ENCODE data around the gene RARRES2.
"Not testable (repeated sequence)": the region's sequence is repeated elsewhere in the genome, so short reads cannot be mapped to it uniquely, and the experiment has no call there.

Gene RARRES2

DNA sequence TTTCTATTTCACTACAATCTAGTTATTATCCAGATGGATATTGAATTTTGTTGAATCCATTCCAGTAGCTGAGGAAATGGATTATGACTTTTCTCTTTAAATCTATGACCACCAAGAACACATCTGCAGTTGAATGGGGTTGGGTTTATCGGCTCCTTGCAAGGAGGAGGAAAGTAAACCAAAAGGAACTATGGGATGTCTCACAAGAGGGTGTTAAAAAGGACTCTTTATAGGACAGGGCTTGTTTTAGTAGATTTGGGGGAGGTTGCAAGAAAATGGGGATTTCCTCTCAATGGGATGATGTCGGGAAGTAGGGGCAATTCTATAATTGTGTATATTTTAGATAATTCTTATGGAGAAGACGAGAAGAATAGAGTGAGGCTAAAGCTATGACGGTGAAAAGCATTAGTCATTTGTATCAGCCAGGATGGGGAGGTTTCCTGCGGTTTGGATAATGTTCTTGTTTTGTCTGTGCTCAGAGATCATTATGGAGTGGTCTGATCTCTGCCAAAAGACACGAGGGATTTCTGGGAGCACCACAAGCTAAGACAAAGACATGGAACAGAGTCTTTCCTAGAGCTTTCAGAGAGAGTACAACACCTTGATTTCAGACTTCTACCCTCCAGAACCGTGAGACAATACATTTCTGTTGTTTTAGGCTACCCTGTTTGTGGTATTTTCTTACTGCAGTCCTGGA, 23.5 kb downstream of the RARRES2 start:
- DNase-seq (ENCODE audit: low read depth in 2 of 2), result no peak

DNA sequence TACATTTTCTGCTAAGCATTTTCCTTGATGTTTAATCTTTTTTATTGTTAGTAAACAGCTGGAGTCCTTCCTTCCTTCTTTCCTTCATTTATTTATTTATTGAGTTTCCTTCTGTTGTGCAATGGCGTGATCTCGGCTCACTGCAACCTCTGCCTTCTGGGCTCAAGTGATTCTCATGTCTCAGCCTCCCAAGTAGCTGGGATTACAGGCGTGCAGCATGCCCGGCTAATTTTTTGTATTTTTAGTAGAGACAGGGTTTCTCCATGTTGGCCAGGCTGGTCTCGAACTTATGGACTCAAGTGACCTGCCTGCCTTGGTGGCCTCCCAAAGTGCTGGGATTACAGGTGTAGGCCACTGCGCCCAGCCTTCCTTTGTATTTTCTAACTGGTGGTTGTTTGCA, 24.4 kb downstream of the RARRES2 start:
- not testable (repeated sequence) for DNase-seq (ENCODE audit: low read depth in 2 of 2)

DNA sequence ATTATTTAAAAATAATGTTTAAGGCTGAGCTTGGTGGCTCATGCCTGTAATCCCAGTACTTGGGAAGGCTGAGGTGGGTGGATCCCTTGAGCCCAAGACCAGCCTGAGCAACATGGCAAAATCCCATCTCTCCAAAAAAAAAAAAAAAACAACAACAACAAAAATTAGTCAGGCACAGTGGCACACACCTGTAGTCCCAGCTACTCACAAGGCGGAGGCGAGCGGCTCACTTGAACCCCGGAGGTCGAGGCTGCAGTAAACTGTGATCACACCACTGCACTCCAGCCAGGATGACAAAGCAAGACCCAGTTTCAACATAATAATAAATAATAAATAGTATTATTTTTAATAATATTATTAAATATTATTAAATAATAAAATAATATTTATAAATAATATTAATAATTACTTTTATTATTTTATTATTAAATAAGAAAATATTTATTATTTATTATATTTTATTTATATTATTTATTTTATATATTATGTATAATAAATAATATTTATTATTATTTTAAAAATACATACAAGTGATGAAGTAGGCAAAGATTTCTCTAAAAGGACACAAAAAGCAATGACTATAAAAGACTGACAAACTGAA, 26.7 kb downstream of the RARRES2 start:
- DNase-seq (ENCODE audit: low read depth in 2 of 2), result no peak

DNA sequence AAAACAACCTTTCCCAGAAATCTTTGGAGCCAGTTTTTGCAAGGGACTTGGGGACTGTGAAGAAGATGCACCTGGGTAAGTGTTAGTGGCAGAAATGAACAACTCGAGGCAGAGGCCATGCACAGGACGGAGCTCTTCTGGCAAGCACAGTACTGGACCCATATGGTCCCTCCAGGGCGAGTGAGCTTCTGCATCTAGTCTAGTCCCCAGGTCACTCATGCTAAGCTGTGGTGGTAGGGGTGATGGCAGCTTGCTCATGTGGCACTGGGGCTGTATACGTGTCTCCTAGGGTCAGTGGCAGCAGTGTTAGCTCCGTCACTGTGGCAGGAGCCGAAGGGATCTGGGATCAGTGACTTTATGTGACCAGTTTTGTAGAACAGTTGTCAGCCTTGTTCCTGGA, 27.6 kb downstream of the RARRES2 start:
- DNase-seq (ENCODE audit: low read depth in 2 of 2), result no peak

DNA sequence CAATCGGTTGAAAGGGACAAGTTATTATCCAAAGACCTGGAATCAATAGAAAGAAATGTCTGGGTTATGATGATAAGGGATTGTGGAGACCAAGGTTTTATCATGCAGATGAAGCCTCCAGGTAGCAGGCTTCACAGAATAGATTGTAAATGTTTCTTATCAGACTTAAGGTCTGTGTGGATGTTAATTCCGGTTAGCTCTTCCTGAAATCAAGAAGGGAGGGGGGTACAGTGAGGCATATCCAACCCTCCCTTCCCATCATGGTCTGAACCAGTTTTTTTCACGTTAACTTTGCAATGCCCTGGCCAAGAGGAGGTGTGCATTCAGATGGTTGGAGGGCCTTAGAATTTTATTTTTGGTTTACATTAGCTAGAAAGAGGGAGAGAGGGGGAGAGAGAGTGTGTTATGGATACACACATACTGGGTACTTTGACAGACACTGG, 28.0 kb downstream of the RARRES2 start:
- DNase-seq (ENCODE audit: low read depth in 2 of 2), result no peak

DNA sequence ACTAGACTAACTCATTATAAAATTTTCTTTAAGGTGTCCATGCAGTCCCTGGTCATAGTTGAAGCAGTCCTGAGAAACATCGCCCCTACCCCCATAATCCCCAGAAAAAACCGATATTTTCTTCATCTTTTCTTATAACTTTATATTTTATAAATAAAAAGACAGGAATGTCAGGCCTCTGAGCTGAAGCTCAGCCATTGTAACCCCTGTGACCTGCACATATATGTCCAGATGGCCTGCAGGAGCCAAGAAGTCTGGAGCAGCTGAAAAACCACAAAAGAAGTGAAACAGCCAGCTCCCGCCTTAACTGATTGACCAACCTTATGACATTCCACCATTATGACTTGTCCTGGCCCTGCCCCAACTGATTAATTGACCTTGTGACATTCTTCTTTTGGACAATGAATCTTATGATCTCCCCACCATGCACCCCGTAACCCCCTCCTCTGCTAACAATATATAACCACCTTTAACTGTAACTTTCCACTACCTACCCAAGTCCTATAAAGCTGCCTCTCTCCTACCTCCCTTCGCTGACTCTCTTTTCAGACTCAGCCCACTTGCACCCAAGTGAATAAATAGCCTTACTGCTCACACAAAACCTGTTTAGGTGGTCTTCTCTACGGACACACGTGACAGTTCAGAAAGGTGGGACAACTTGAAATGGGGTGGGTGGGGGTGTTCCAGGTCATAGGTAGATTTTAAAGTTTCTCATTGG, 28.6 kb downstream of the RARRES2 start:
- DNase-seq (ENCODE audit: low read depth in 2 of 2), result not testable (repeated sequence)

DNA sequence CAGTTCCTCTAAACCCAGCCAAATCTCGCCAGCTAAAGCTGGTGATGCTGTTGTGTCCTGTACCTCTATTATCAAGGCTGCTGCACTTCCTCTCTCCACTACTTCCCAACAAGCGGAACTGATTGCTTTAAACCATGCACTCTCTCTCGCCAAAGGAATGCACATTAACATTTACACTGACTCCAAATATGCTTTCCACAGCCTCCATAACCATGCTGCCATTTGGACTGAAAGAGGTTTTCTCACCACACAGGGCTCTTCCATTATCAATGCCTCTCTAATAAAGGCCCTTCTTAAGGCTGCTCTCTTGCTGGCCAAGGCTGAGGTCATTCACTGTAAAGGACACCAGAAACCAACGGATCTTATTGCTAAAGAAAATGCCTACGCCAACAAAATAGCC, 29.7 kb downstream of the RARRES2 start:
- no peak for DNase-seq (ENCODE audit: low read depth in 2 of 2)

DNA sequence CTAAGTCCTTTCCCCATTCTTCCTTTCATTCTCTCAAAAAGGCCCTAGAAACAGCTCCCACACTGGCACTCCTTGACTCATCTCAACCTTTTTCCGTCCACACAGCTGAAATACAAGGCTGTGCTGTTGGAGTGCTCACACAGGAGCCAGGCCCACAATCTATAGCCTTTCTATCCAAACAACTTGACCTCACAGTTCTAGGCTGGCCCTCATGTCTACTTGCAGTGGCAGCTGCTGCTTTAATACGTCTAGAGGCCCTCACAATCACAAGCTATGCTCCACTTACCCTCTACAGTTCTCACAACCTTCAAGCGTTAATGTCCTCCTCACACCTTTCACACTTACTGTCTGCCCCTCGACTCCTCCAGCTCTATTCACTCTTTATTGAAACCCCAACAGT, 30.3 kb downstream of the RARRES2 start:
- DNase-seq (ENCODE audit: low read depth in 2 of 2), result no peak

DNA sequence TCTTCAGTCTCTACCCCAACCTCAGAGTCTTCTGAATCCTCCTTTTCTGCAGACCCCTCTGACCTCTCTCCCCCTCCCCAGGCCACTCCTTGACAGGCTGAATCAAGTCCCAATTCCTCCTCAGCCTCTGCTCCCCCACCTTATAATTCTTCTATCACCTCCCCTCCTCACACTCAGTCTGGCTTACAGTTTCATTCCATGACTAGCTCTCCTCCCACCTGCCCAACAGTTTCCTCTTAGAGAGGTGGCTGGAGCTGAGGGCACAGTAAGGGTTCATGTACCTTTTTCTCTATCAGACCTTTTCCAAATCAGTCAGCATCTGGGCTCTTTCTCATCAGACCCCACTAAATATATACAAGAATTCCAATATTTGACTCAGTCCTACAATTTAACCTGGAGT, 32.9 kb downstream of the RARRES2 start:
- DNase-seq (ENCODE audit: low read depth in 2 of 2), result no peak

DNA sequence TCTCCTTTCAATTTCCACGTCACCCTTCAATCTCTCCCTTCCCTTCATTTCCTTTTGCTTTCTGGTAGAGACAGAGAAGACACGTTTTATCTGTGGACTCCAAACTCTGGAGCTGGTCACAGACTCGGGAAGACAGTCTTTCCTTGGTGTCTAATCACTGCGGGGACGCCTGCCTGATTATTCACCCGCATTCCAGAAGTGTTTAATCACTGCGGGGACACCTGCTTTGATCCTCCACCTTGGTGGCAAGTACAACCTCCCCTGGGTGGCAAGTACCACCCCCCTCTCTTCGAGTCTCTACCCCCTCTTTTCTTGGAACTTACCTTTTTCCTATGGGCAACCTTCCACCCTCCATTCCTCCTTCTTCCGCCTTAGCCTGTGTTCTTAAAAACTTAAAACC, 33.5 kb downstream of the RARRES2 start:
- no peak for DNase-seq (ENCODE audit: low read depth in 2 of 2)

DNA sequence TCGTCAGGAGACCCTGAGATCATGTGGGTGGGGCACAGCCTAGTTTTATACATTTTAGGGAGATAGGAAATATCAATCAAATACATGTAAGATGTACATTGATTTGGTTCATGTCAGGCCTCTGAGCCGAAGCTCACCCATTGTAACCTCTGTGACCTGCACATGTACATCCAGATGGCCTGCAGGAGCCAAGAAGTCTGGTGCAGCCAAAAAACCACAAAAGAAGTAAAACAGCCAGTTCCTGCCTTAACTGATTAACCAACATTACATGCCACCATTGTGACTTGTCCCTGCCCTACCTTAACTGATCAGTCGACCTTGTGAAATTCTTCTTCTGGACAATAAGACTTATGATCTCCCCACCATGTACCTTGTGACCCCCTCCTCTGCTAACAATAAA, 34.3 kb downstream of the RARRES2 start:
- no peak for DNase-seq (ENCODE audit: low read depth in 2 of 2)

DNA sequence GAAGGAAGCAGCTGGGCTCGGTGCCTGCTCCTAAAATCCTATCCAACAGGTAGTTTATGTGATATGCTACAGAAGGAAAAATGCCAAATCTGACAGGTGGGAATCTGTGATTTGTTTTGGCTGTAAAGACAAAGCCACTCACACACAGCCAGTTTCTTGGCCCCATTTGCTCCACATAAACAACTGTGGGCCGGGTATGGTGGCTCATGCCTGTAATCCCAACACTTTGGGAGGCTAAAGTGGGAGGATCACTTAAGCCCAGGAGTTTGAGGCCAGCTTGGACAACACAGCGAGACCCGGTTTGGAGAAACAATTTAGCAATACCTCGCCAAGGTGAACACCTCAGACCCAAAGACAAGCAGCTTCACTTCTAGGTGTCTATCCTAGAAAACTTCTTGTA, 35.1 kb downstream of the RARRES2 start:
- DNase-seq (ENCODE audit: low read depth in 2 of 2), result not testable (repeated sequence)

DNA sequence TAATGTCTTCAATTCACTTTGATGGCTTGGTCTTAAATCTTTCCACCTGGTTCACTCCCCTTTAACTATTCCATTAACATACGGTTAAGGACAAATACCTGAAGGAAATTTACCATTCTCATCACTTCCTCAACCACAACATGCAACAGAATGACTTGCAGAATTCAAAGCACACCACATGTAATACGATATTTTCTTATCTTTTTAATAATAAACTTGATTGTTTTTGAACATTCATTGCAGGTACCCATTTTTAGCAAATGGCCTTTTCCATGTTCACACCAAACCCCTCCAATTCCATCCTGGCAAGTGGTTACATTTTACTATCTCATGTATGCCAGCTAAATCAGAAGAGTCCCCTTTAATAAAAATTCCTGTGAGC, 35.5 kb downstream of the RARRES2 start:
- not testable (repeated sequence) for DNase-seq (ENCODE audit: low read depth in 2 of 2)

DNA sequence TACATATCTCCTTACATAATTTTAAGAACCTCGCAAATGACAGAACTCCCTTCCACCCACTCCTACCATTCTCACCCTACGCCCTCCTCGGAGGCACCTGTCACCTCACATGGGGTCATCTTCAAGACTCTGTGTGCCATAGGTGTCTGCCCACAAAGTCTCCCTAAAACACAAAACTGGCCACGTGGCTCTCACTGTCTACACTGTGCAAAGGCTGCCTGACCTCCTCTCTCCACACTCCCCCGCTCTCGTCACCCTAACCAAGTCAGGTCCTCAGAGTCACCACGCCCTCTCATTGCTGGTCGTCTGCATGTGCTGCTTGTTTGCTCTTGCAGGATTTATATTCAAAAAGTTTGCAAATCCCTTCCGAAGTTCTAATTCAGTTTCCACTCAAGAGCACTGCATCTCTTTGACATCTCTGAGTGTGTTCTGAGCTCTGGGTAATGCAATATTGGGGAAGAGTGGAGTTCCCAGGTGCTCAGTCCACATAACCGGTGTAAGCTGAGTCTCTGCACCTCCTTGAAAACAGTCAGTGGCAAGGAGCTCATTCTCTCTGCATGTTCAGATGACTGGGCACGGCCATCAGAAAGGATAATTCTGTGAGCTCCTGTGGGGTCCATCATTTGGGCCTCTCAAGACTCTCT, 36.0 kb downstream of the RARRES2 start:
- DNase-seq (ENCODE audit: low read depth in 2 of 2), result not testable (repeated sequence)

DNA sequence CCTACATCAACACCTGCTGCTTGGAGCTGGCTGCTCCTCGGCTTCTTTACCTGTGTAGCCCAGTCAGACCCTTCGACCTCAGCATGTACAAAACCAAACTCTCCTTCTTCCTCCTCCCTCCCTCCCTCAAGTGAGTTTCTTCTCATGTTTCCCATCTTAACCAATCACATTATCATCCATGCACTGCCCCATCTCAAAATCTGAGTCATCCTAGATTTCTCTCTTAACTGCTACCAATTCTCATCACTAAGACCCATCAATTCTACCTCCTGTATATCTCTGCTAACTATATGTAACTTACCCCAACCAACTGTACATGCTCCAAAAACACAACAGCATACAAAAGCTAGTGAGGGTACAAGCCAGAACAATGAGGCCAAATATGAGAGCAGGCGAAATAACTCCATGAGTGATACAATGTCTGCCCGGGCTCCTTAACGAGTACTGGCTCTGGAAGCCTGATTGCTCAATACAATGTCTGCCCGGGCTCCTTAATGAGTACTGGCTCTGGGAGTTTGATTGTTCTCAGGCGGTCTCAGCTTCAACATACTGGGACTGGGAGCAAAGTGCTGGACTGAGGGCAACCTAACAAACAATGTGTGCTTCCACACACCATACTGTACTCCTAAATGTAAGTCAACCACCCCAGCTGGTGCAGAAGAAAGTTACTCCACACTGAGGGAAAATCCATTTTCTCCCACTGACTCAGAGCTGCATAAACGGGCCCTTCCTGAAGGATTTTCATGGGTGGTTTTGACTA, 36.8 kb downstream of the RARRES2 start:
- DNase-seq (ENCODE audit: low read depth in 2 of 2), result not testable (repeated sequence)

DNA sequence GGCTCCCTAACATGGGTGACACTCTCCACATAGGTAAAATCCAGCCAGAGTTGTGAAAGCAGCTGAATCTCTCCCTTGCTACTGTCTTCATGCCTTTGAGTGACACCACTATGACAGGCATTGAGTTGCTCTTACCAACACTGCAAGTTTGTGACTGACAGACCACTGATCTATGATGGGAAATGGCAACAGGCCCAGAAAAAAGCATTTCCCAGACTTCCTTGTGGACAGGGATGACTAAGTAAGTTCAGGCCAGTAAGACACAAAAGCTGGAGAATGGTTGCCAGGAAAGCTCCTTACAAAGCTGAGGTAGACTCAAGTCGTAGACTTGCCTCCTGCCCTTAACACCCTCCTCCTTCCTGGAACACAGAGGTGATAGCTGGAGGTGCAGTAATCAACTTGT, 38.5 kb downstream of the RARRES2 start:
- not testable (repeated sequence) for DNase-seq (ENCODE audit: low read depth in 2 of 2)

DNA sequence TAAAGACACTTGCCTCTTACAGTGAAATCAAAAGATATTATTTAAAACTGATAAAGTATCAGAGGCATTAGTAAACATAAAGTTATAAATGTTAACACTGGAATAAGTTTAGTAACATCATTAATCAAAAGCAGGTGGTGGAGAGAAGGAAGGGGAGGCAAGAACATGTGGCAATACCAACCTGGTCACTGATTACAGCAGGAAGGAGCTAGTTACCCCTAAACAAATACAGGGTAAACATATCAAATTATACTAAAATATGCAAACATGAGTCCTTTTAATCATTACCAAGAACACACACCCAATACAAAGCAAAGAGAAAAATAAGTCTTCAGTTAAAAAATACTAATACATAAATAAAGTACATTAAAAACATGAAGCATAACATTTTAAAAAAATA, 43.5 kb downstream of the RARRES2 start:
- not testable (repeated sequence) for DNase-seq (ENCODE audit: low read depth in 2 of 2)

DNA sequence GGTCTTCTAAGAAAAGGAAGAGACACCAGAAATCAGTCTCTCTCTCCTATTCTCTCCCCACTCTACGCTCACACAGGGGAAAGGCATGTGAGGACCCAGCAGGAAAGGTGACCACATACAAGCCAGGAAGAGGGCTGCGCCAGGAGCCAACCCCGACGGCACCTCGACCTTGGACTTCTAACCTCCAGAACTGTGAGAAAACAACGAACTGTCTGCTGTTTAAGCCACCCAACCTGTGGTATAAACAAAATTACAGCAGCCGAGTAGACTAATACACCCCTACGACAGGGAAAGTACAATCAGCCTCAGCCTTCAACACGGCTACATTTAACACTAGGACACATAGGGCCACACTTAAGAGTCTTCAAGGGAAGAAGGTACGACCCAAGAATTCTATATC, 44.6 kb downstream of the RARRES2 start:
- DNase-seq (ENCODE audit: low read depth in 2 of 2), result not testable (repeated sequence)

DNA sequence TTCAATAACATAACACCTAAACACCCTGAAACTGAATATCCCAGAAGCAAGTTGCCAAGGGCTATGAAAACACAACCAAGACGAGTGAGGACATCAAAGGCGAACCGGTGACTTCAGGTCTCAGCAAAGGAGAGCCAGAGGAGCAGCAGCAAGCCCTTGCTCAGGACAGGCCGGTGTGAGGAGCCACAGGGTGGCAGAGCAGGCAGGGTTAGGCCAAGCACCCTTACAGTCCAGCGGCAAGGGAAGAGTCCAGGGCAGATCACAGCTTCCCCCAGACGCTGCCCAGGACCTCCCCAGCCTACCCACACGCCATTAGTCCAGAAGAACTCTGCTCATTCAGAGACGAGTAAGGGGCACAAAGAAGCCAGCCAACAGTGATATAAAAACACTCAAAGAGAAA, 45.8 kb downstream of the RARRES2 start:
- not testable (repeated sequence) for DNase-seq (ENCODE audit: low read depth in 2 of 2)

DNA sequence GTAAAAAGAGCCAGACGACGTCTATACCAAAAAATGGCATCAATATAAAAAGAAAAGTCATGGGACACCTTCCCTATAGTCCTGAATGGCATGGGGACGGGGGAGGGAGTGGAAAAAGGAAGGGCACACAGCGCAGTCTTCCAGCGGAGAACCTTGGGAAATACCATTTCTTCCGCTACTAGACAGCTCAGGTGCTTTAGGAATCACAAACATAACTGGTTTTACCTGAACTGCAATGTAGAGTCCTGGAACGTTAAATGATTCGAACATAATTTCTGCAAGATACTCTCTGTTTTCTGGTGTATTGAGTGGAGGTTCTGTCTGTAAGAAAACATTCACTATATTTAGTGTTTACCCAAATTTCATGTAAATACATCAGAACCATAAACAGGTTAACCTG, 46.4 kb downstream of the RARRES2 start:
- DNase-seq (ENCODE audit: low read depth in 2 of 2), result not testable (repeated sequence)

DNA sequence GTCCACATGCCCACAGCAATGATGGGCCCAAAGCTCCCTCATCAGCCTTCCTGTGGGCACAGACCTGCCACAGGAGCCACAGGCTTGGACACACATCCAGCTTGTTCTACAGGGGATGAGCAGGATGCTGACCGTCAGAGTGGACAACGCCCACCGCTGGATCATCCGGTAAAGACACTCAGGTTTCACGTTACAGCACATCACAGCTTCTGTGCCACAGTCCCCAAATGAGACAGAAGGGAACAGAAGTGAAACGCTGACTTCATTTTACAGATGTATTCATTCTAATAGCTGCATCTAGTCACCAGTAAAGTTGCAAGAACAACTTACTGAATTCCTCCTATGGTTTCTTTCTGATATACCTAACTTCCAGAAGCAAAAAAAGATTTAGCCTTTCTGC, 51.1 kb downstream of the RARRES2 start:
- DNase-seq (ENCODE audit: low read depth in 2 of 2), result not testable (repeated sequence)

DNA sequence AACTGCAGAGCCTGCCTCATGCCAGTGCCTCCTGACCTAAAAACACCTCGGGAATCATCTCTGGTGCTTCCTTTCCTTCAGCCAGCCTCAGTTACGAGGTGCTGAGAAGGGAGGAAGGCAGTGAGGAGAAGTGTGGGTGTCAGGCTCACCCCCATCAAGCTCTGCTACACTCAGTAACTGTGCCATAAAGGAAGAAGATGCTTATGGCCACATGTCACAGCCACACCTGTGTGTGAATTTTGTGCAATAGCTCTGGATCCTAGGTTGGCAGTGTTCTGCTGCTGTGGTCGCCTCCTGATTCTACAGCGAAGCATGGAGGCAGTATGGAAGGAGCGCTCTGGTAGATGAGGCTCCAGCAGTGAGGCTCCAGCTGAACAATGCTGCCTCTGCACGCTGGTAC, 52.6 kb downstream of the RARRES2 start:
- DNase-seq (ENCODE audit: low read depth in 2 of 2), result not testable (repeated sequence)

Measured in stimulated activated CD8-positive, alpha-beta memory T cell treated with anti-CD3 and anti-CD28 coated beads, Interleukin-15, amount 100 ng/mL, for 4 hours (primary cell).